HEK293 (cell line): ENCODE data around the gene PSD2.
A peak's percentile ranks its signal among the peaks of the same experiment; 100 is the strongest.

Experiments used
- CTCF ChIA-PET: fragments of 350-600 bp; formaldehyde crosslinking; extraction: SDS; loops from one replicate; lab custom pipeline; 2021; ENCODE audit warnings: antibody characterized with exemption; lab: Yijun Ruan, JAX
- POLR2A ChIA-PET: fragments of 300-600 bp; formaldehyde crosslinking; extraction: SDS; loops from one replicate; lab custom pipeline; 2020; ENCODE audit warnings: antibody characterized with exemption, inconsistent platforms; lab: Yijun Ruan, JAX
- H3K27ac ChIP-seq: fragments of 200-500 bp; sonication (Bioruptor generic); 2 replicates; pipeline ENCODE4 v1.5.1; 2014; ENCODE audit warnings: low read depth, low read length, control low read depth, inconsistent platforms; ENCODE audit errors: extremely low read depth
- H3K36me3 ChIP-seq, 2 experiments: fragments of 200-500 bp in 1 of 2; sonication (Bioruptor generic) in 1 of 2; 1 replicate in 1 of 2; 2 replicates in 1 of 2; pipeline ENCODE4 v1.5.1; 2014 to 2017; ENCODE audit warnings: inconsistent platforms in 2 of 2, low read length in 2 of 2; ENCODE audit not compliant: control insufficient read depth in 2 of 2, insufficient read depth in 1 of 2
- H3K4me1 ChIP-seq: fragments of 200-500 bp; sonication (Bioruptor generic); 2 replicates; pipeline ENCODE4 v1.5.1; 2014; ENCODE audit warnings: mild to moderate bottlenecking, low read length, inconsistent platforms; ENCODE audit not compliant: control insufficient read depth, insufficient read depth
- H3K4me3 ChIP-seq: 2 replicates; pipeline ENCODE4 v1.5.1; 2011; ENCODE audit warnings: low read depth, mild to moderate bottlenecking, control low read depth, low read length, moderate library complexity
- H3K9me3 ChIP-seq: fragments of 200-500 bp; sonication (Bioruptor generic); 2 replicates; pipeline ENCODE4 v1.5.1; 2014; ENCODE audit warnings: low read depth, low read length, inconsistent platforms; ENCODE audit not compliant: control insufficient read depth, insufficient read depth
- GLI2 ChIP-seq: fragments of 450-650 bp; formaldehyde crosslinking; IDR thresholded peaks from 2 replicates; pipeline ENCODE4; 2017; ENCODE audit warnings: missing biosample characterization, missing genetic modification characterization, low read depth, borderline replicate concordance
- HIC1 ChIP-seq: fragments of 450-650 bp; formaldehyde crosslinking; IDR thresholded peaks from 2 replicates; pipeline ENCODE4 v1.5.1; 2016; ENCODE audit warnings: missing biosample characterization, missing genetic modification characterization
- HOXA7 ChIP-seq: sonication (generic); formaldehyde crosslinking; IDR thresholded peaks from 2 replicates; pipeline ENCODE4 v1.8.1; 2022; ENCODE audit warnings: missing genetic modification reagents, borderline replicate concordance
- KLF8 ChIP-seq: fragments of 450-650 bp; formaldehyde crosslinking; IDR thresholded peaks from 2 replicates; pipeline ENCODE4 v1.5.1; 2016; ENCODE audit warnings: missing biosample characterization, missing genetic modification characterization
- MEIS1 ChIP-seq: sonication (generic); formaldehyde crosslinking; IDR thresholded peaks from 2 replicates; pipeline ENCODE4 v1.8.1; 2022; ENCODE audit warnings: missing genetic modification reagents, mild to moderate bottlenecking, borderline replicate concordance
- OVOL3 ChIP-seq: fragments of 450-650 bp; formaldehyde crosslinking; IDR thresholded peaks from 2 replicates; pipeline ENCODE4 v1.5.1; 2016; ENCODE audit warnings: missing biosample characterization, missing genetic modification characterization
- REPIN1 ChIP-seq: fragments of 450-650 bp; formaldehyde crosslinking; IDR thresholded peaks from 2 replicates; pipeline ENCODE4 v1.5.1; 2017; ENCODE audit warnings: missing biosample characterization, missing genetic modification characterization, low read depth
- TCF7L2 ChIP-seq: IDR thresholded peaks from 2 replicates; pipeline ENCODE4 v1.6.1; 2011; ENCODE audit warnings: low read depth, mild to moderate bottlenecking, inconsistent platforms, low read length, moderate library complexity, borderline replicate concordance
- ZBTB17 ChIP-seq: fragments of 450-650 bp; formaldehyde crosslinking; IDR thresholded peaks from 2 replicates; pipeline ENCODE4 v1.5.1; 2016; ENCODE audit warnings: missing biosample characterization, missing genetic modification characterization
- ZBTB20 ChIP-seq: fragments of 450-650 bp; formaldehyde crosslinking; IDR thresholded peaks from 2 replicates; pipeline ENCODE4 v1.5.1; 2016; ENCODE audit warnings: missing biosample characterization, missing genetic modification characterization
- ZFP69B ChIP-seq: fragments of 450-650 bp; formaldehyde crosslinking; IDR thresholded peaks from 2 replicates; pipeline ENCODE4 v1.5.1; 2016; ENCODE audit warnings: missing biosample characterization, missing genetic modification characterization
- ZNF114 ChIP-seq: fragments of 450-650 bp; formaldehyde crosslinking; IDR thresholded peaks from 2 replicates; pipeline ENCODE4 v1.5.0; 2017; ENCODE audit warnings: missing biosample characterization, missing genetic modification characterization
- ZNF146 ChIP-seq: fragments of 450-650 bp; formaldehyde crosslinking; IDR thresholded peaks from 2 replicates; pipeline ENCODE4 v1.5.1; 2016; ENCODE audit warnings: missing biosample characterization, missing genetic modification characterization
- ZNF311 ChIP-seq: fragments of 450-650 bp; formaldehyde crosslinking; IDR thresholded peaks from 2 replicates; pipeline ENCODE4 v1.5.1; 2017; ENCODE audit warnings: missing biosample characterization, missing genetic modification characterization, borderline replicate concordance
- ZNF324 ChIP-seq: fragments of 450-650 bp; formaldehyde crosslinking; IDR thresholded peaks from 2 replicates; pipeline ENCODE4 v1.5.1; 2016; ENCODE audit warnings: missing biosample characterization, missing genetic modification characterization
- ZNF37A ChIP-seq: fragments of 450-650 bp; IDR thresholded peaks from 2 replicates; pipeline ENCODE4 v1.5.1; 2018; ENCODE audit warnings: missing biosample characterization, missing genetic modification characterization
- ZNF423 ChIP-seq: fragments of 450-650 bp; formaldehyde crosslinking; IDR thresholded peaks from 2 replicates; pipeline ENCODE4 v1.5.1; 2016; ENCODE audit warnings: missing biosample characterization, missing genetic modification characterization
- ZNF473 ChIP-seq: fragments of 450-650 bp; formaldehyde crosslinking; IDR thresholded peaks from 2 replicates; pipeline ENCODE4 v1.5.1; 2017; ENCODE audit warnings: missing biosample characterization, missing genetic modification characterization
- ZNF529 ChIP-seq: fragments of 450-650 bp; formaldehyde crosslinking; IDR thresholded peaks from 2 replicates; pipeline ENCODE4 v1.5.1; 2017; ENCODE audit warnings: missing genetic modification characterization, missing biosample characterization; ENCODE audit not compliant: insufficient replicate concordance
- ZNF544 ChIP-seq: fragments of 450-650 bp; formaldehyde crosslinking; IDR thresholded peaks from 2 replicates; pipeline ENCODE4 v1.5.0; 2017; ENCODE audit warnings: missing biosample characterization, missing genetic modification characterization
- ZNF571 ChIP-seq: fragments of 450-650 bp; formaldehyde crosslinking; IDR thresholded peaks from 2 replicates; pipeline ENCODE4 v1.5.0; 2017; ENCODE audit warnings: missing biosample characterization, missing genetic modification characterization
- ZNF660 ChIP-seq: fragments of 450-650 bp; IDR thresholded peaks from 2 replicates; pipeline ENCODE4 v1.5.1; 2018; ENCODE audit warnings: missing biosample characterization, mild to moderate bottlenecking, missing genetic modification characterization
- ZNF707 ChIP-seq: fragments of 450-650 bp; formaldehyde crosslinking; IDR thresholded peaks from 2 replicates; pipeline ENCODE4 v1.5.1; 2016; ENCODE audit warnings: missing biosample characterization, missing genetic modification characterization
- ZSCAN16 ChIP-seq: fragments of 450-650 bp; formaldehyde crosslinking; IDR thresholded peaks from 2 replicates; pipeline ENCODE4 v1.5.1; 2016; ENCODE audit warnings: missing biosample characterization, missing genetic modification characterization
- ZSCAN23 ChIP-seq: fragments of 450-650 bp; formaldehyde crosslinking; IDR thresholded peaks from 2 replicates; pipeline ENCODE4 v1.5.1; 2016; ENCODE audit warnings: missing biosample characterization, missing genetic modification characterization
- TF ChIP-seq, protein P1 (sequence below): fragments of 450-650 bp; formaldehyde crosslinking; IDR thresholded peaks from 2 replicates; pipeline ENCODE4 v1.5.1; 2016; ENCODE audit warnings: missing biosample characterization, missing genetic modification characterization
- TF ChIP-seq, protein P2 (sequence below): fragments of 450-650 bp; formaldehyde crosslinking; IDR thresholded peaks from 2 replicates; pipeline ENCODE4 v1.5.1; 2016; ENCODE audit warnings: missing biosample characterization, missing genetic modification characterization
- TF ChIP-seq, protein P3 (sequence below): fragments of 450-650 bp; formaldehyde crosslinking; IDR thresholded peaks from 2 replicates; pipeline ENCODE4; 2016; ENCODE audit warnings: missing biosample characterization, missing genetic modification characterization

PSD2 gene

DNA sequence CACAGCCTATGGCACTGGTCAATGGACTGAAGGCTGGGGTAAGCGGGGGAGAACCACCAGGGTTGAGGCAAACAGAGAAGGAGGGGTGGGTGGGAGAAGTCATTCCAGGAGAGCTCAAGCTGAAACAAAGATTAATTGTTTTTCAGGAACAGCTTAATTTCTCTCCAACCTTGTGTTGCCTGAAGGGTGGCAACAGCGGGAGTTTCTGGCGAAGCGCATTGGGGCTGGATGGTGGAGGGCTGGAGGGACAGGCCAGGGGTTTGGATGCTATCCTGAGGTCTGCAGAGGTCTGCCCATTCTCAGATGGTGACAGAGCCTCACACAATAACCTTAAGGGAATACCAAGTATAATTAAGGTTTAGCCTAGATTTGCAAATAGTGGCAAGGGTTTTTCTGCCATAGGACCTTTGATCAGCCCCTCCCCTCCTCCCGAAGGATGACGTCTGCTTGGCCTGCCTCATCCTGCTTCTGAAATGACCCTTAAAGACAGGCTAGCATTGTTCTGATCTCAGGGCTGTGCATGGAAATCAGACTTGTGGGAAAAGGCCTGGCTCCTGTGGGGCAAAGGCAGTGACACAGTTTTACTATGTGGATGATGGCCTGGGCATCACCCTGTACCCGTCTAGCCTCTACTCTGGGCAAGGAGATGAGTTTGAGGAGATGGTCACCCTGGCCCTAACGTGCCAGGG lies 32.7 kb downstream of the PSD2 start:
- ChIA-PET POLR2A (no interaction called here), CTCF (interaction anchor here (1.0 kb wide), 1 partner anchor 14 kb away, joined by 3 read pairs; no protein-coding TSS in a partner anchor)
- H3K9me3 ChIP-seq, result no peaks in the 10 kb centered on the region
- H3K4me3 ChIP-seq, result no peak overlapping the region
- TF ChIP-seq, protein P1, sequence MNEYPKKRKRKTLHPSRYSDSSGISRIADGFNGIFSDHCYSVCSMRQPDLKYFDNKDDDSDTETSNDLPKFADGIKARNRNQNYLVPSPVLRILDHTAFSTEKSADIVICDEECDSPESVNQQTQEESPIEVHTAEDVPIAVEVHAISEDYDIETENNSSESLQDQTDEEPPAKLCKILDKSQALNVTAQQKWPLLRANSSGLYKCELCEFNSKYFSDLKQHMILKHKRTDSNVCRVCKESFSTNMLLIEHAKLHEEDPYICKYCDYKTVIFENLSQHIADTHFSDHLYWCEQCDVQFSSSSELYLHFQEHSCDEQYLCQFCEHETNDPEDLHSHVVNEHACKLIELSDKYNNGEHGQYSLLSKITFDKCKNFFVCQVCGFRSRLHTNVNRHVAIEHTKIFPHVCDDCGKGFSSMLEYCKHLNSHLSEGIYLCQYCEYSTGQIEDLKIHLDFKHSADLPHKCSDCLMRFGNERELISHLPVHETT (tag by site-specific recombination), result no peak
- TF ChIP-seq ZNF571, result no peak
- TF ChIP-seq ZFP69B (tag by site-specific recombination), result no peak
- no peak for TF ChIP-seq ZNF37A (tag by site-specific recombination)
- no peak for TF ChIP-seq ZBTB17 (tag by site-specific recombination)
- TF ChIP-seq ZNF311 (tag by site-specific recombination), result no peak
- no peak for TF ChIP-seq MEIS1 (CRISPR knock-in tag)
- TF ChIP-seq ZNF529, result no peak
- TF ChIP-seq, protein P2, sequence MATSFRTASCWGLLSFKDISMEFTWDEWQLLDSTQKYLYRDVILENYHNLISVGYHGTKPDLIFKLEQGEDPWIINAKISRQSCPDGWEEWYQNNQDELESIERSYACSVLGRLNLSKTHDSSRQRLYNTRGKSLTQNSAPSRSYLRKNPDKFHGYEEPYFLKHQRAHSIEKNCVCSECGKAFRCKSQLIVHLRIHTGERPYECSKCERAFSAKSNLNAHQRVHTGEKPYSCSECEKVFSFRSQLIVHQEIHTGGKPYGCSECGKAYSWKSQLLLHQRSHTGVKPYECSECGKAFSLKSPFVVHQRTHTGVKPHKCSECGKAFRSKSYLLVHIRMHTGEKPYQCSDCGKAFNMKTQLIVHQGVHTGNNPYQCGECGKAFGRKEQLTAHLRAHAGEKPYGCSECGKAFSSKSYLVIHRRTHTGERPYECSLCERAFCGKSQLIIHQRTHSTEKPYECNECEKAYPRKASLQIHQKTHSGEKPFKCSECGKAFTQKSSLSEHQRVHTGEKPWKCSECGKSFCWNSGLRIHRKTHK (tag by site-specific recombination), result no peak
- no peak for TF ChIP-seq KLF8 (tag by site-specific recombination)
- no peak for TF ChIP-seq HOXA7 (CRISPR knock-in tag)
- no peak for TF ChIP-seq REPIN1 (tag by site-specific recombination)
- H3K27ac ChIP-seq, result no peak overlapping the region
- H3K36me3 ChIP-seq, result no peaks in the 10 kb centered on the region
- H3K4me1 ChIP-seq, result no peaks in the 10 kb centered on the region

GRCh38 chr5:139829471-139829870 lies 33.9 kb downstream of the PSD2 start:
- H3K9me3 ChIP-seq, result no peaks in the 10 kb centered on the region
- no peak overlapping the region for H3K27ac ChIP-seq
- H3K36me3 ChIP-seq, result no peaks in the 10 kb centered on the region
- H3K4me3 ChIP-seq, result no peak overlapping the region
- H3K4me1 ChIP-seq, result no peaks in the 10 kb centered on the region
- TF ChIP-seq ZNF146 (tag by site-specific recombination) (peak; percentile 61; the same call in 1 of the 2 replicates), ZBTB20 (tag by site-specific recombination) (no peak)
- POLR2A ChIA-PET, result no interaction called here
- CTCF ChIA-PET, result interaction anchor here (1.0 kb wide), 1 partner anchor 13 kb away, joined by 3 read pairs; no protein-coding TSS in a partner anchor

DNA sequence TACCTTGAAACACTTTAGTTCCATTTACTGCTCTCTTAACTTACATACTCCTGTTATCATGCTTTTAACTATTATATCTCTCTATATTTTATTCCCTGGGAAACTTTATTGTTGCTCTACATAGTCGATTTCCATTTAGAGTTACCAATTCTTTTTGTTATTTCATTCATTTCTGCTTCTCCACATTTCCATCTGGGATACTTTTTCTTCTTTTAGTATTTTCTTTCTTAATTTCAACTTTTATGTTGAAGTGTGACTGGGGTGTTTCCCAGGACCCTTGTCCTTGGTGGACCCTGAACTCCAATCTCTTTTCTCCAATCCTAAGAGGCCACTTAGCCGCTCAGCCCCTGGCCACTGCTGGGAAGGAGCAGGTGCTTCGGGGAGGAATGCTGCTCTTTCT lies 36.0 kb downstream of the PSD2 start:
- ChIA-PET CTCF (interaction anchor here (0.6 to 1.3 kb wide), 2 partner anchors 10 to 12 kb away, joined by 4 to 8 read pairs; no protein-coding TSS in a partner anchor), POLR2A (no interaction called here)
- Histone ChIP-seq H3K27ac (no peak overlapping the region), H3K4me3 (no peak overlapping the region), H3K9me3 (no peaks in the 10 kb centered on the region), H3K36me3 (no peaks in the 10 kb centered on the region), H3K4me1 (no peaks in the 10 kb centered on the region)
- TF ChIP-seq OVOL3 (tag by site-specific recombination) (no peak), TCF7L2 (no peak), HIC1 (tag by site-specific recombination) (no peak), ZSCAN23 (no peak), ZNF660 (tag by site-specific recombination) (no peak), ZNF146 (tag by site-specific recombination) (no peak), ZNF423 (no peak), ZNF473 (tag by site-specific recombination) (no peak), ZNF114 (tag by site-specific recombination) (no peak), ZSCAN16 (tag by site-specific recombination) (no peak), ZNF324 (tag by site-specific recombination) (no peak), ZNF707 (tag by site-specific recombination) (no peak), GLI2 (tag by site-specific recombination) (no peak), ZNF544 (tag by site-specific recombination) (no peak)
- TF ChIP-seq, protein P3, sequence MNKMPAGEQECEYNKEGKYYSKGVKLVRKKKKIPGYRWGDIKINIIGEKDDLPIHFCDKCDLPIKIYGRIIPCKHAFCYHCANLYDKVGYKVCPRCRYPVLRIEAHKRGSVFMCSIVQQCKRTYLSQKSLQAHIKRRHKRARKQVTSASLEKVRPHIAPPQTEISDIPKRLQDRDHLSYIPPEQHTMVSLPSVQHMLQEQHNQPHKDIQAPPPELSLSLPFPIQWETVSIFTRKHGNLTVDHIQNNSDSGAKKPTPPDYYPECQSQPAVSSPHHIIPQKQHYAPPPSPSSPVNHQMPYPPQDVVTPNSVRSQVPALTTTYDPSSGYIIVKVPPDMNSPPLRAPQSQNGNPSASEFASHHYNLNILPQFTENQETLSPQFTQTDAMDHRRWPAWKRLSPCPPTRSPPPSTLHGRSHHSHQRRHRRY (tag by site-specific recombination), result no peak
